ENCODE results near the gene CDC14C. TPM values are rescaled to one million over a fixed set of nuclear protein-coding genes. Genes with fewer than 3 reads are reported as not detected.
"Not testable (repeated sequence)": the region's sequence is repeated elsewhere in the genome, so short reads cannot be mapped to it uniquely, and the experiment has no call there.

The CDC14C gene
- total RNA-seq, 1 experiment from 2014 or later: not detected

DNA sequence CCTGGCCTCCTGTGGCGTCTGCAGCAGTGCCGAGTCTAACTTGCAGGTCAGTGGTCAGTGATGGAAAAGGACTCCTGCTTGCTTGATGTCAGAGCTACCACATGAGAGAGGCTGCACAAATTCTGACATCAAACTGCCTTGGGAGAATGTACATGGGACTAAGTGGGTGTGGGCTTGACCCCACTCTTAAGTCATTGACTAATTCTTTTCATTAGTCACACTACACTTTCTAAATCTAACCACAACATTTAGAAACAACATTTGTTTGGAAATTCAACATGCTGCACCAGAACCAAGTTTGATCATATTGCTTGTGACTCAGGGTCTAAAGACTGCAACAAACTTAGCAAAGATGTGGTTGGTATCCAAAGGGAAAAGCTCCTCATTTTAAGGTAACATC is 24.4 kb upstream of the CDC14C start:
- Histone ChIP-seq H3K36me3 (ENCODE audit: control insufficient read depth, insufficient read depth, low read length) (no peaks in the 10 kb centered on the region), H3K27ac (ENCODE audit: low read length) (no peak overlapping the region), H3K27me3 (ENCODE audit: control insufficient read depth, insufficient read depth, low read length) (no peaks in the 10 kb centered on the region), H3K9me3 (ENCODE audit: control insufficient read depth, insufficient read depth, low read depth, low read length) (no peaks in the 10 kb centered on the region), H3K4me3 (ENCODE audit: low read depth in 2 of 2, low read length in 2 of 2) (no peak overlapping the region), H3K4me1 (ENCODE audit: control insufficient read depth, insufficient read depth, low read length) (no peaks in the 10 kb centered on the region)
- in situ Hi-C loops (cut with HindIII; ENCODE audit: low pct_unique_long_range_greater_than_20kb, low sequenced_read_pairs) (no loop called here), intact Hi-C loops (cut with micrococcal nuclease; ENCODE audit: unreplicated experiment) (no loop called here)
- ATAC-seq (no peak), DNase-seq (ENCODE audit: low read depth, low spot score) (no peak)
- CTCF ChIA-PET: no interaction called here
- POLR2A ChIA-PET: no interaction called here
- TF ChIP-seq TCF7L2 (IDR thresholded peaks at IDR 0.05; ENCODE audit: low read depth, low read length) (no peak), POLR2AphosphoS5 (IDR thresholded peaks at IDR 0.05; ENCODE audit: low read depth, low read length) (no peak), CTCF (IDR thresholded peaks at IDR 0.05) (no peak), SIN3A (IDR thresholded peaks at IDR 0.05; ENCODE audit: borderline replicate concordance, insufficient read depth, low read depth, low read length) (no peak)
- TF ChIP-seq, protein P1, sequence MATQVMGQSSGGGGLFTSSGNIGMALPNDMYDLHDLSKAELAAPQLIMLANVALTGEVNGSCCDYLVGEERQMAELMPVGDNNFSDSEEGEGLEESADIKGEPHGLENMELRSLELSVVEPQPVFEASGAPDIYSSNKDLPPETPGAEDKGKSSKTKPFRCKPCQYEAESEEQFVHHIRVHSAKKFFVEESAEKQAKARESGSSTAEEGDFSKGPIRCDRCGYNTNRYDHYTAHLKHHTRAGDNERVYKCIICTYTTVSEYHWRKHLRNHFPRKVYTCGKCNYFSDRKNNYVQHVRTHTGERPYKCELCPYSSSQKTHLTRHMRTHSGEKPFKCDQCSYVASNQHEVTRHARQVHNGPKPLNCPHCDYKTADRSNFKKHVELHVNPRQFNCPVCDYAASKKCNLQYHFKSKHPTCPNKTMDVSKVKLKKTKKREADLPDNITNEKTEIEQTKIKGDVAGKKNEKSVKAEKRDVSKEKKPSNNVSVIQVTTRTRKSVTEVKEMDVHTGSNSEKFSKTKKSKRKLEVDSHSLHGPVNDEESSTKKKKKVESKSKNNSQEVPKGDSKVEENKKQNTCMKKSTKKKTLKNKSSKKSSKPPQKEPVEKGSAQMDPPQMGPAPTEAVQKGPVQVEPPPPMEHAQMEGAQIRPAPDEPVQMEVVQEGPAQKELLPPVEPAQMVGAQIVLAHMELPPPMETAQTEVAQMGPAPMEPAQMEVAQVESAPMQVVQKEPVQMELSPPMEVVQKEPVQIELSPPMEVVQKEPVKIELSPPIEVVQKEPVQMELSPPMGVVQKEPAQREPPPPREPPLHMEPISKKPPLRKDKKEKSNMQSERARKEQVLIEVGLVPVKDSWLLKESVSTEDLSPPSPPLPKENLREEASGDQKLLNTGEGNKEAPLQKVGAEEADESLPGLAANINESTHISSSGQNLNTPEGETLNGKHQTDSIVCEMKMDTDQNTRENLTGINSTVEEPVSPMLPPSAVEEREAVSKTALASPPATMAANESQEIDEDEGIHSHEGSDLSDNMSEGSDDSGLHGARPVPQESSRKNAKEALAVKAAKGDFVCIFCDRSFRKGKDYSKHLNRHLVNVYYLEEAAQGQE (IDR thresholded peaks at IDR 0.05; ENCODE audit: insufficient read depth in 1 of 2, low read depth in 2 of 2, low read length in 1 of 2): no peak
- BruUV-seq (replicated peaks): no TSS peak

DNA sequence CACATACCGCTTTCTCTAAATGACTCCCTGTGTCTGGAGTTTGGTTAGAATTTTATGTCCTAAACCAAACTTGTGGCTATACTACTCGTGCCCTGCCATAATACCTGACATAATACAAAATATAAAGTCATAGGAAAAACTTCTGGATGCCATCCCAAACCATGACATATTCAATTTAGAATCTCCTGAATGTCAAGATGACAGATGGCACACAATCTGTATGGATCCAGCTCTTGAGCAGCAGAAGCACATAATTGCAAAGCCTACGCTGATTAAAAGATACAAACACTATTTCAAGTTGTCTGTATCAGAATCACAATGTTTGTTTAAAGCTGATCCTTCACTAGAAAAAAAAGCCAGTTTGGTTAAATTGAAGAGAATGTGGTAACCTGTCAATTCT is 22.4 kb upstream of the CDC14C start:
- Histone ChIP-seq H3K36me3 (ENCODE audit: control insufficient read depth, insufficient read depth, low read length) (no peaks in the 10 kb centered on the region), H3K27ac (ENCODE audit: low read length) (no peak overlapping the region), H3K9me3 (ENCODE audit: control insufficient read depth, insufficient read depth, low read depth, low read length) (no peaks in the 10 kb centered on the region), H3K4me1 (ENCODE audit: control insufficient read depth, insufficient read depth, low read length) (no peaks in the 10 kb centered on the region), H3K27me3 (ENCODE audit: control insufficient read depth, insufficient read depth, low read length) (no peaks in the 10 kb centered on the region), H3K4me3 (ENCODE audit: low read depth in 2 of 2, low read length in 2 of 2) (no peak overlapping the region)
- no TSS peak for BruUV-seq (replicated peaks)
- POLR2A ChIA-PET: no interaction called here
- DNase-seq (ENCODE audit: low read depth, low spot score): no peak
- ATAC-seq: no peak
- CTCF ChIA-PET: no interaction called here
- intact Hi-C loops (cut with micrococcal nuclease; ENCODE audit: unreplicated experiment) (no loop called here), in situ Hi-C loops (cut with HindIII; ENCODE audit: low pct_unique_long_range_greater_than_20kb, low sequenced_read_pairs) (no loop called here)
- no peak for TF ChIP-seq SIN3A (IDR thresholded peaks at IDR 0.05; ENCODE audit: borderline replicate concordance, insufficient read depth, low read depth, low read length)
- no peak for TF ChIP-seq CTCF (IDR thresholded peaks at IDR 0.05)

- TF ChIP-seq TCF7L2 (IDR thresholded peaks at IDR 0.05; ENCODE audit: low read depth, low read length) (no peak), CTCF (IDR thresholded peaks at IDR 0.05) (no peak), POLR2AphosphoS5 (IDR thresholded peaks at IDR 0.05; ENCODE audit: low read depth, low read length) (no peak)
- Histone ChIP-seq H3K27ac (ENCODE audit: low read length) (no peak overlapping the region), H3K27me3 (ENCODE audit: control insufficient read depth, insufficient read depth, low read length) (no peaks in the 10 kb centered on the region), H3K36me3 (ENCODE audit: control insufficient read depth, insufficient read depth, low read length) (no peaks in the 10 kb centered on the region), H3K4me1 (ENCODE audit: control insufficient read depth, insufficient read depth, low read length) (no peaks in the 10 kb centered on the region), H3K4me3 (ENCODE audit: low read depth in 2 of 2, low read length in 2 of 2) (no peak overlapping the region), H3K9me3 (ENCODE audit: control insufficient read depth, insufficient read depth, low read depth, low read length) (no peaks in the 10 kb centered on the region)
- DNase-seq (ENCODE audit: low read depth, low spot score) (no peak), ATAC-seq (no peak)
- in situ Hi-C loops (cut with HindIII; ENCODE audit: low pct_unique_long_range_greater_than_20kb, low sequenced_read_pairs): no loop called here
- ChIA-PET CTCF (no interaction called here), POLR2A (interaction anchor here (0.5 kb wide), 1 partner anchor 1079 kb away, joined by 3 read pairs; no protein-coding TSS in a partner anchor)
- no TSS peak for BruUV-seq (replicated peaks)
- intact Hi-C loops (cut with micrococcal nuclease; ENCODE audit: unreplicated experiment): no loop called here
These were observed 19.4 kb upstream of the CDC14C start for GRCh38 chr7:48904975-48905374.

GRCh38 chr7:48905686-48906085 is 18.7 kb upstream of the CDC14C start:
- H3K27me3 ChIP-seq (ENCODE audit: control insufficient read depth, insufficient read depth, low read length); CTCF ChIA-PET; POLR2A ChIA-PET; DNase-seq (ENCODE audit: low read depth, low spot score); H3K4me1 ChIP-seq (ENCODE audit: control insufficient read depth, insufficient read depth, low read length); H3K36me3 ChIP-seq (ENCODE audit: control insufficient read depth, insufficient read depth, low read length); in situ Hi-C loops (cut with HindIII; ENCODE audit: low pct_unique_long_range_greater_than_20kb, low sequenced_read_pairs); H3K4me3 ChIP-seq (ENCODE audit: low read depth in 2 of 2, low read length in 2 of 2); BruUV-seq (replicated peaks); H3K27ac ChIP-seq (ENCODE audit: low read length); H3K9me3 ChIP-seq (ENCODE audit: control insufficient read depth, insufficient read depth, low read depth, low read length); ATAC-seq; intact Hi-C loops (cut with micrococcal nuclease; ENCODE audit: unreplicated experiment): not testable (repeated sequence)
